ENCODE measurements around the gene SEMA5A. TPM values are rescaled to one million over a fixed set of nuclear protein-coding genes. Genes with fewer than 3 reads are reported as not detected.

The SEMA5A gene
- polyA plus RNA-seq, 1 donor (not counting 4 experiments of a cell fraction or from before 2014, with no cell fraction given), result 0.16 TPM

GRCh38 chr5:9192266-9192665 lies 353.6 kb downstream of the SEMA5A start:
- H3K27ac ChIP-seq (ENCODE audit: control insufficient read depth, insufficient read depth, low read length), result no peak overlapping the region
- dilution Hi-C loops (cut with MboI; ENCODE audit: extremely low pct_ligation_motif_present, low sequenced_read_pairs), result no loop called here
- H3K4me2 ChIP-seq (ENCODE audit: control insufficient read depth, extremely low read depth, insufficient read depth, low read depth, low read length), result no peak overlapping the region
- H3K79me2 ChIP-seq (ENCODE audit: control insufficient read depth, insufficient read depth, low read length), result no peaks in the 10 kb centered on the region
- H3K4me1 ChIP-seq (ENCODE audit: control insufficient read depth, extremely low read depth, insufficient read depth, low read length), result peaks cover 5% of the 10 kb centered on the region
- no peaks in the 10 kb centered on the region for H3K9me3 ChIP-seq (ENCODE audit: control insufficient read depth, low read depth, low read length)
- H3K9me1 ChIP-seq (ENCODE audit: control insufficient read depth, extremely low read depth, insufficient read depth, low read length), result no peaks in the 10 kb centered on the region
- no peak for TF ChIP-seq CTCF (optimal IDR thresholded peaks at IDR 0.05 in 1 of 3, IDR thresholded peaks at IDR 0.05 in 1 of 3, conservative IDR thresholded peaks at IDR 0.05 in 1 of 3; ENCODE audit: extremely low read depth in 1 of 3, insufficient read depth in 2 of 3, low read length in 3 of 3)
- TF ChIP-seq EZH2 (IDR thresholded peaks at IDR 0.05; ENCODE audit: low read length), result no peak
- no peak overlapping the region for H3K9ac ChIP-seq (ENCODE audit: control insufficient read depth, extremely low read depth, insufficient read depth, low read length)
- no peak for FAIRE-seq
- H3K36me3 ChIP-seq (ENCODE audit: control insufficient read depth in 2 of 2, extremely low read depth in 1 of 2, insufficient read depth in 2 of 2, low read length in 2 of 2), result no peaks in the 10 kb centered on the region
- no peaks in the 10 kb centered on the region for H3K27me3 ChIP-seq (ENCODE audit: control insufficient read depth, extremely low read depth, insufficient read depth, low read length)
- H3K4me3 ChIP-seq (ENCODE audit: control insufficient read depth in 2 of 3, extremely low read depth in 1 of 3, insufficient read depth in 2 of 3, low read depth in 1 of 3, low read length in 3 of 3), result no peak overlapping the region
- DNase-seq (ENCODE audit: low read depth, low spot score), result no peak
- no peak overlapping the region for H2AFZ ChIP-seq (ENCODE audit: control insufficient read depth, low read length)
- no peaks in the 10 kb centered on the region for H4K20me1 ChIP-seq (ENCODE audit: control insufficient read depth, extremely low read depth, insufficient read depth, low read length)

GRCh38 chr5:9189681-9190080 lies 356.2 kb downstream of the SEMA5A start:
- no peak for TF ChIP-seq EZH2 (IDR thresholded peaks at IDR 0.05; ENCODE audit: low read length)
- TF ChIP-seq CTCF (optimal IDR thresholded peaks at IDR 0.05 in 1 of 3, IDR thresholded peaks at IDR 0.05 in 1 of 3, conservative IDR thresholded peaks at IDR 0.05 in 1 of 3; ENCODE audit: extremely low read depth in 1 of 3, insufficient read depth in 2 of 3, low read length in 3 of 3), result no peak
- Histone ChIP-seq H3K4me1 (ENCODE audit: control insufficient read depth, extremely low read depth, insufficient read depth, low read length) (peaks cover 5% of the 10 kb centered on the region), H3K36me3 (ENCODE audit: control insufficient read depth in 2 of 2, extremely low read depth in 1 of 2, insufficient read depth in 2 of 2, low read length in 2 of 2) (no peaks in the 10 kb centered on the region), H3K27ac (ENCODE audit: control insufficient read depth, insufficient read depth, low read length) (no peak overlapping the region), H2AFZ (ENCODE audit: control insufficient read depth, low read length) (no peak overlapping the region), H3K27me3 (ENCODE audit: control insufficient read depth, extremely low read depth, insufficient read depth, low read length) (no peaks in the 10 kb centered on the region), H3K9me3 (ENCODE audit: control insufficient read depth, low read depth, low read length) (no peaks in the 10 kb centered on the region), H3K79me2 (ENCODE audit: control insufficient read depth, insufficient read depth, low read length) (no peaks in the 10 kb centered on the region), H3K9ac (ENCODE audit: control insufficient read depth, extremely low read depth, insufficient read depth, low read length) (no peak overlapping the region), H3K4me3 (ENCODE audit: control insufficient read depth in 2 of 3, extremely low read depth in 1 of 3, insufficient read depth in 2 of 3, low read depth in 1 of 3, low read length in 3 of 3) (no peak overlapping the region), H3K4me2 (ENCODE audit: control insufficient read depth, extremely low read depth, insufficient read depth, low read depth, low read length) (no peak overlapping the region), H4K20me1 (ENCODE audit: control insufficient read depth, extremely low read depth, insufficient read depth, low read length) (no peaks in the 10 kb centered on the region), H3K9me1 (ENCODE audit: control insufficient read depth, extremely low read depth, insufficient read depth, low read length) (no peaks in the 10 kb centered on the region)
- FAIRE-seq, result no peak
- DNase-seq (ENCODE audit: low read depth, low spot score), result no peak
- dilution Hi-C loops (cut with MboI; ENCODE audit: extremely low pct_ligation_motif_present, low sequenced_read_pairs), result no loop called here

Data from keratinocyte (primary cell).